Fibroblast of lung (primary cell): ENCODE results near the gene SANBR. TPM values are rescaled to one million over a fixed set of nuclear protein-coding genes. Genes with fewer than 3 reads are reported as not detected.

Experiments
- DNase-seq, 2 donors: peaks; one replicate each; pipeline versions ENCODE4 v3.0.0 to v3.0.0-alpha.2; 2010; ENCODE audit warnings: low read depth in 2 of 2
- H2AFZ ChIP-seq: 2 replicates; pipeline ENCODE4 v1.5.1; 2012; ENCODE audit warnings: low read length, control low read depth, inconsistent platforms
- H3K27ac ChIP-seq: 2 replicates; pipeline ENCODE4 v1.5.1; 2011; ENCODE audit warnings: low read length, control low read depth; ENCODE audit not compliant: insufficient read depth
- H3K27me3 ChIP-seq: 2 replicates; pipeline ENCODE4 v1.5.1; 2011; ENCODE audit warnings: mild to moderate bottlenecking, low read length; ENCODE audit not compliant: control insufficient read depth, insufficient read depth
- H3K36me3 ChIP-seq: 2 replicates; pipeline ENCODE4 v1.5.1; 2011; ENCODE audit warnings: low read length; ENCODE audit not compliant: control insufficient read depth, insufficient read depth
- H3K4me1 ChIP-seq: 2 replicates; pipeline ENCODE4 v1.5.1; 2011; ENCODE audit warnings: low read length; ENCODE audit not compliant: control insufficient read depth, insufficient read depth; ENCODE audit errors: extremely low read depth
- H3K4me2 ChIP-seq: 2 replicates; pipeline ENCODE4 v1.5.1; 2011; ENCODE audit warnings: low read length, control low read depth; ENCODE audit not compliant: insufficient read depth; ENCODE audit errors: extremely low read depth
- H3K4me3 ChIP-seq, 4 experiments: fragments of 200-600 bp in 1 of 4; sonication (generic) in 1 of 4; replicated peaks in 1 of 4; 2 replicates each; pipeline ENCODE4 v1.5.1; 2011 to 2016; ENCODE audit warnings: low read length in 4 of 4, low read depth in 3 of 4, mild to moderate bottlenecking in 3 of 4, control low read depth in 2 of 4, inconsistent platforms in 1 of 4, mixed read lengths in 1 of 4; ENCODE audit not compliant: insufficient read depth in 1 of 4; ENCODE audit errors: control extremely low read depth in 1 of 4
- H3K79me2 ChIP-seq: 2 replicates; pipeline ENCODE4 v1.5.1; 2012; ENCODE audit warnings: mild to moderate bottlenecking, low read length, inconsistent platforms; ENCODE audit not compliant: control insufficient read depth, insufficient read depth
- H3K9ac ChIP-seq: 2 replicates; pipeline ENCODE4 v1.5.1; 2011; ENCODE audit warnings: mild to moderate bottlenecking, low read length, control low read depth; ENCODE audit not compliant: insufficient read depth
- H3K9me3 ChIP-seq: 2 replicates; pipeline ENCODE4 v1.5.1; 2012; ENCODE audit warnings: low read depth, low read length; ENCODE audit not compliant: control insufficient read depth, insufficient read depth
- H4K20me1 ChIP-seq: 2 replicates; pipeline ENCODE4 v1.5.1; 2011; ENCODE audit warnings: low read length; ENCODE audit not compliant: control insufficient read depth, insufficient read depth; ENCODE audit errors: extremely low read depth
- CTCF ChIP-seq, 2 donors: IDR thresholded peaks in 1 of 2; conservative IDR thresholded peaks in 1 of 2; 1 replicate in 1 of 2; 2 replicates in 1 of 2; pipeline ENCODE4 v1.5.1; 2011 to 2012; ENCODE audit warnings: low read length in 2 of 2, control low read depth in 1 of 2, inconsistent platforms in 1 of 2, low read depth in 1 of 2, mild to moderate bottlenecking in 1 of 2
- EZH2 ChIP-seq: IDR thresholded peaks from 2 replicates; pipeline ENCODE4 v1.5.1; 2012; ENCODE audit warnings: low read length, control low read depth, mild to moderate bottlenecking; ENCODE audit errors: missing control alignments
- polyA plus RNA-seq, 2 donors: library from polyadenylated mRNA; depleted of rRNA in 1 of 2; stranded (reverse) in 1 of 2; unstranded in 1 of 2; fragments of >200 nt; gene quantifications; 2 replicates each; pipeline ENCODE4 v1.2.1, GENCODE V29; 2011 to 2012; ENCODE audit warnings: missing spikeins in 1 of 2
- total RNA-seq: library from RNA; depleted of rRNA; stranded (reverse); fragments of >200 nt; gene quantifications from 2 replicates; pipeline ENCODE4 v1.2.1, GENCODE V29; 2014

SANBR gene
- total and polyA plus RNA-seq, 2 donors (not counting 1 experiment from before 2014, with no cell fraction given), result 7.9 to 21.0 TPM

GRCh38 chr2:61042807-61043206 is 22.9 kb upstream of the SANBR start:
- TF ChIP-seq CTCF (conservative IDR thresholded peaks at IDR 0.05 in 1 of 2, IDR thresholded peaks at IDR 0.05 in 1 of 2; ENCODE audit: low read depth in 1 of 2, low read length in 2 of 2), result no peak
- no peak for TF ChIP-seq EZH2
- no peaks in the 10 kb centered on the region for H4K20me1 ChIP-seq
- no peak for DNase-seq
- H3K36me3 ChIP-seq, result no peaks in the 10 kb centered on the region
- no peaks in the 10 kb centered on the region for H3K27me3 ChIP-seq
- H3K4me3 ChIP-seq, result no peak overlapping the region
- H2AFZ ChIP-seq, result no peak overlapping the region
- no peaks in the 10 kb centered on the region for H3K79me2 ChIP-seq
- H3K27ac ChIP-seq, result no peak overlapping the region
- H3K9ac ChIP-seq, result no peak overlapping the region
- no peak overlapping the region for H3K4me2 ChIP-seq
- H3K9me3 ChIP-seq, result no peaks in the 10 kb centered on the region
- no peaks in the 10 kb centered on the region for H3K4me1 ChIP-seq

- H3K36me3 ChIP-seq, result no peaks in the 10 kb centered on the region
- no peak overlapping the region for H2AFZ ChIP-seq
- no peaks in the 10 kb centered on the region for H3K9me3 ChIP-seq
- no peak overlapping the region for H3K4me2 ChIP-seq
- no peaks in the 10 kb centered on the region for H3K4me1 ChIP-seq
- H3K27me3 ChIP-seq, result no peaks in the 10 kb centered on the region
- H3K4me3 ChIP-seq, result no peak overlapping the region
- TF ChIP-seq EZH2, result no peak
- TF ChIP-seq CTCF (conservative IDR thresholded peaks at IDR 0.05 in 1 of 2, IDR thresholded peaks at IDR 0.05 in 1 of 2; ENCODE audit: low read depth in 1 of 2, low read length in 2 of 2), result no peak
- no peak overlapping the region for H3K27ac ChIP-seq
- no peaks in the 10 kb centered on the region for H3K79me2 ChIP-seq
- no peaks in the 10 kb centered on the region for H4K20me1 ChIP-seq
- DNase-seq, result no peak
- no peak overlapping the region for H3K9ac ChIP-seq
These were observed 21.0 kb upstream of the SANBR start for GRCh38 chr2:61044636-61045035.

- Histone ChIP-seq H2AFZ (no peak overlapping the region), H3K9me3 (no peaks in the 10 kb centered on the region), H4K20me1 (no peaks in the 10 kb centered on the region), H3K79me2 (no peaks in the 10 kb centered on the region), H3K9ac (no peak overlapping the region), H3K27me3 (no peaks in the 10 kb centered on the region), H3K4me2 (no peak overlapping the region), H3K27ac (no peak overlapping the region), H3K4me1 (no peaks in the 10 kb centered on the region), H3K36me3 (no peaks in the 10 kb centered on the region), H3K4me3 (no peak overlapping the region)
- no peak for DNase-seq
- TF ChIP-seq CTCF (conservative IDR thresholded peaks at IDR 0.05 in 1 of 2, IDR thresholded peaks at IDR 0.05 in 1 of 2; ENCODE audit: low read depth in 1 of 2, low read length in 2 of 2), result no peak
- no peak for TF ChIP-seq EZH2
These were observed 20.4 kb upstream of the SANBR start for GRCh38 chr2:61045226-61045625.
